ENCODE measurements around the gene COL28A1. TPM values are rescaled to one million over a fixed set of nuclear protein-coding genes. Genes with fewer than 3 reads are reported as not detected.
"Not testable (repeated sequence)": the region's sequence is repeated elsewhere in the genome, so short reads cannot be mapped to it uniquely, and the experiment has no call there.

COL28A1 gene
- polyA plus RNA-seq, 10 donors: 0.51 to 1.8 (median 0.90) TPM

GRCh38 chr7:7562736-7563135 lies 27.1 kb upstream of the COL28A1 start:
- no peak for DNase-seq

DNA sequence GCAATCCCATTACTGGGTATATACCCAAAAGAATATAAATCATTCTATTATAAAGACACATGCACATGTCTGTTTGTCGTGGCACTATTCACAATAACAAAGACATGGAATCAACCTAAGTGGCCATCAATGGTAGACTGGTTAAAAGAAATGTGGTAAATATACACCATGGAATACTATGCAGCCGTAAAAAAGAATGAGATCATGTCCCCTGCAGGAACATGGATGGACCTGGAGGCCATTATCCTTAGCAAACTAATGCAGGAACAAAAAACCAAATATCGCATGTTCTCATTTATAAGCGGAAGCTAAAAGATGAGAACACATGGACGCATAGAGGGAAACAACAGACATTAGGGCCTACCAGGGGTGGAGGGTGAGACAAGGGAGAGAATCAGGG lies 25.9 kb upstream of the COL28A1 start:
- not testable (repeated sequence) for DNase-seq

DNA sequence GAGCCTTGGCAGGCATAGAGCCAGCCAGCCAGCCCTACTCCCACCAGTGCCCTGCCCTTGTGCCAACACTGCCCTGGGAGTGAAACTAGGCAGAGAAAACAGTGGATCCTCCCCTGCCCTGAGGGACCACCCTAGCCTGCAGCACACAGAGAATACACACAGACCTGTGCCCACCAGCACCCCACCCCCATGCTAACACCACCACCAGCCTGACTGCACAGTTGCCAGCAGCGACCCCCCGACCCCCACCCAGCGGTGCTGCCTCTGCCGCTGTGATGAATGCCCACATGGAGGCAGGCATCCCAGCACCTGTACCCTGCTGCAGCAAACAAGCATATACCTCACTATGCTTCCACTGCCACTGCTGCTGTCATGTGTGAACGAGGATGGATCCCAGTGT lies 21.6 kb upstream of the COL28A1 start:
- no peak for DNase-seq

DNA sequence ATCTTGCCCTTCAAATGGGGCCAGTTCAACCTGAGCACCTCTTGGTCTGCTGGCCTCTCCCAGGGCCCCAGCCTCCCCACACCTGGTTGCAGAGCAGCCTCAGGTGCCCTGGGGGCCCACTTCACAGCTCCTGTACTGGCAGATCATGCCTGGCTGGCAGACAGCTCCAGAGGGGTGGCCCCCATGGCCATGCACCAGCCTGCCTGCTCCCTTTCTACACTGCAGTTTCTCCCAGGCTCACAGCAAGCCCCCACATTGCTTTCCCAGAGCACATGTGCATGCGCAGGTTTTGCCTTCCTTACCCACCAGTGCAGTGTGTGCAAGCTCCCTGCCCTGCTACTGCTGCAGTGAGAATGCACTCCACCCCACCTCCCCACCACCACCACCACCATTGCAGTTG lies 21.2 kb upstream of the COL28A1 start:
- DNase-seq: no peak

- DNase-seq: peak; percentile 35 to 56 (median 55)
Observed at GRCh38 chr7:7554649-7555575, 19.2 kb upstream of the COL28A1 start.

- peak in 1 of 3 donors; percentile 72 for DNase-seq
Observed at GRCh38 chr7:7554021-7554432, 18.4 kb upstream of the COL28A1 start.

DNA sequence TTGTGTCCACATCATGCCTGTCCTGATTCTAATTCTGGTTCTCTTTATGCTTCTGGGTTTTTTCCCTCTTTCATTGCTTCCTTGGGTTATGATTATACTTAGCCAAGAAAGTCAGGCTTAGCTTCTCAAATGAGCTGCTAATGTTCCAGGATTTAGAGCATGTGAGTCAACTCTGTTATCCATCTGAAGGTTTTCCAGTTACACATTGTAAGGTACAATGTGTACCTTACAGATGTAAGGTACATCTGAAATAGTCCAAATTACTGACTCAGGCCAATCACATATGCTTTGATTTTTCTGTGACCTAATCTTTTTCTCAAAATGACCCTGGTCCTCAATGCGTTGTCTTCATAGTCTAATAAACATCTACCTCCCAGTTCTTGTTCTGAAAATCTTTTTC lies 17.7 kb upstream of the COL28A1 start:
- no peak for DNase-seq

GRCh38 chr7:7552199-7552598 lies 16.5 kb upstream of the COL28A1 start:
- no peak for DNase-seq

DNA sequence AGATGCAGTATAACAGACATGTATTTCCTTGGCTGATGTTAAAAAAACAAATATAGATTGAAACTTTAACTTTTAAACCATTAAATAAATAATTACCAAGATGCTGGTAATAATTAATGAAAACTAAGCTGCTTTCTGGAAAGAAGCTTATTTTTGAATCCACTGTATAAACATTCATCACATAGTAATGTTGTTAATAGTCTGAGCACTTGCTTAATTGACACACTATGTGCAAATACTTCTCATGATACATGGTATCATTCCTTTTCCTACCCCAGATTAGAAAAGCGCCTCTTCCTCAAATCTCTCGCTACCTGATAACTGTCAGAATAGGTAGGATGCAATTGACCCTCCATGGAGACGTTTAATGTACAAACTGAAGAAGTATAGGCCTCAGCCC lies 15.0 kb upstream of the COL28A1 start:
- no peak for DNase-seq

DNA sequence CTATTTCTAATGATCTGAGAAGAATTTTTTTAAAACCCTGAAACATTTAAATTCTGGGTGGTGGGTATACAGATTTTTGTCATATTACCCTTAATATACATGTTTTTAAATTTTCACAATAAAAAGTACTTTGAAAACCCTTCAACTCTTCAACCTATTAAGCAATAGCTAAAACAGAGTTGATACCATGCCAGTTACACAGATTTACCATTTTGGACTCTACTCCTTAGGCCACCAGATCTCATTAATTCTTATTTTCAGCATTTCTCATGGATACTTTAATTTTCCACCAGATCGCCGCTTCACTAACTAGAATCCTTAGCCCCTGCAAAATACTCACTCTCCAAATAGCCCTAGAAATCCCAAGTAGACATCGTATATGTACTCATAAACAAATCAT lies 12.7 kb upstream of the COL28A1 start:
- DNase-seq: no peak

DNA sequence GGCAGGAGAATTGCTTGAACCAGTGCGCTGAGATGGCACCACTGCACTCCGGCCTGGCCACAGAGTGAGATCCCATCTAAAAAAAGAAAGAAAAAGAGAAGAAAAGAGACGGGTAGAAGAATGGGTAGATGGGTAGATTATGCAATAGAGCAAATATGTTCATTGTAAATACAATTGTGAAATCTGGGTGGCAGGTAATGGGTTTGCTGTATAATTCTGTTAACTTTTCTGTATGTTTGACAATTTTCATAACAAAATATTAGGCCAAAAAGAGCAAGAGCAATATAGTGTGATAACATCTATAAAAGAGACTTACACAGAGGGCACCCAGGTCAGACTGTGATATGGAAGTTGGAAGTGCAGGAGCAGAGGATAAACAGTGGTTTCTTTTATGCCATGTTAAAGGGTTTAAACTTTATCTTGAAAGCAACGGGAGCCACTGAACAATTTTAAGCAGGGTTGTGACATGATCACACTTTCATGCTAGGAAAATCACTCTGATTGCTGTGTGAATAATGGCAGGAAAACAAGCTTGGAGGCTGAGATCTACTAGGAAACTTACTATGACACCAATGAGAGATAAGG lies 6.7 kb upstream of the COL28A1 start:
- no peak for DNase-seq

DNA sequence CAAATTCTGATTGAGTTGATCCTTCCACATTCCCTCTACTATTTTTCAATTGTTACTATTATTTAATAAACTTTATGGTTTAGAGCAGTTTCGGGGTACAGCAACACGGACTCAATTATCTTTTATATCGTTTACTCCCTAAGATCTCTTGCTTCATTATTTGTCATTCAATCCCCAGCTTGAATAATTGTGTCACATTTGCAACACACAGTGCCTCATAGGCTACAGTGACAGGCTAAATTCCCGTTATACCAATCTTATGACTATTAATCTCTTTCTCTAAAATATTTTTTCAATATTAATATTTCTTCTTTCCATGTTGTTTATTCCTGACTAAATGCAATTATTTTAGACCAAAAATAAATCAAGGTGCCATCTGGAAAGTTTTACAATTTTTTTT lies 4.0 kb upstream of the COL28A1 start:
- DNase-seq: no peak

DNA sequence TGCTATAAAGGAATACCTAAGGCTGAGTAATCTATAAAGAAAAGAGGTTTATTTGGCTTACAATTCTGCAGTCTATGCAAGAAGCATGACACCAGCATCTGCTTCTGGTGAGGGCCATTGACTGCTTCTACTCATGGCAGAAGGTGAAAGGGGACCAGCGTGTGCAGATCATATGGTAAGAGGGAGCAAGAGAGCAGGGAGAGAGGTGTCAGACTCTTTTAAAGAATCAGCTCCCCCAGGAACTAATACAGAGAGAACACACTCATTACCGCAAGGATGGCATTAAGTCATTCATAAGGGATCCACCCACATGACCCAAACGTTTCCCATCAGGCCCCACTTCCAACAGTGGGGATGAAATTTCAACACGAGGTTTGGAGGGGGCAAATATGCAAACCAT lies 3.5 kb upstream of the COL28A1 start:
- DNase-seq: no peak

- DNase-seq: no peak
Observed at GRCh38 chr7:7537711-7538110, 2.0 kb upstream of the COL28A1 start.

DNA sequence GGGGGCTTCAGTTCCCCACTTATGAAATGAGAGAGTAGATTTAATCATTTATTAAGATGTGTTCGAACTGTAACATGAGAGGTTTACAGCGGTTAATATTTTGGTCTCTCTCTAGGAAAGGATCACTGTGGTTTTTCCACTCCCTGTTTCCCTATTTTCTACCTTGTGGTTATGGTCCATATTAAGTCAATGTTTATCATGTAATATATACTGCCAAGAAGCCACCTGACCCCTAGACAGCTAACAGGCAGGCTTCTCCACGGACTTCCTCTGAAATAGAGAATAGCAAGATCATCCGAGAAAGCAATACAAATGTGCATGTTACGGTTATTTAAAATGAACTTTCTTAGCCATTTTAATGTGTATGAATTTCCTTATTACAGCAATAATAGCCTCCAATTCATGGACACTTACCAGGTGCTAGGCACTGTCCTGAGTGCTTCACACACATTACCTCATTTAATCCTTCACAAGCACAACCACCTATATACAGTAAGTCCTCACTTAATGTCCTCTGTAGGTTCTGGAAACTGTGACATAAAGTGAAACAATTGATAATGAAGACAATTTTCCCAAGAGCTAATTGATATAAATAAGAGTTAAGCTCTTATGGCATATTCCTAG lies 835 bp upstream of the COL28A1 start:
- DNase-seq: no peak

- peak in 1 of 3 donors; percentile 26 for DNase-seq
Observed at GRCh38 chr7:7533831-7534430, 1.7 kb downstream of the COL28A1 start.

GRCh38 chr7:7529328-7529727 lies 6.3 kb downstream of the COL28A1 start:
- no peak for DNase-seq

DNA sequence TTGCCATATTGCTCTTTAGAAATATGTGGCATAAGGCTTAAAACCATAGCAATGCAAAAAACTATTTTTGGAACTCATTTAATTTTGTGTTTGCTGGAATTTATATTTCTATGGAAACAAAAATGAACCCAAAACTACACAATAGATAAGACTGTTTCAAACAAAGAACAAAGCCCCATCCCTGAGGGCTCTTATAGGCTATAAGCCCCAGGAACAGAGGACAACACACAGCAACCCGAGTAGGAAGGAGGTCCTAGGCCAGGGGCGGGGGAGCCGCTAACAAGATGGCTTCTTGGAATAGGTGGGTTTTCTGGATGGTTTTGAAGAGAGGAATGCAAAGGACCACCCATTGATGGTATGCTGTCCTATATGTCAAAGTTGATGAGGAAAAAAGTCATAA lies 8.6 kb downstream of the COL28A1 start:
- DNase-seq: no peak

DNA sequence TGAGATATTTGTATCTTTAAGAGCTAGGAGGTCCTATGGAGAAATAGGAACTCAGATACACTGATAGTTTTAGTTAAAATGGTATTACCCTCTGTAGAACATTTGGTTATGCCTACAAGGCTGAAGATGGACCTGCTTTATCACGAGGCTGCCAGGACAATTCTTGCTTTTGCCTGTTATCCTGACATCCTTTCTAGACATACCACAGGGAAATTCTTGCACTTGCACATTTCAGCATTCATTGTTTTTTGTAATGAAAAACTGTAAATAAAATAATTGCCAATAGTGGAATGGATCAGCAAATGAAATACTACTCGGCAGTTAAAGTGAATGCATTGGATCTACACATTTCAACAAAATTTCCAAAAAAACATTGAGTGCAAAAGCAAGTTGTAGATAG lies 9.7 kb downstream of the COL28A1 start:
- DNase-seq: no peak

DNA sequence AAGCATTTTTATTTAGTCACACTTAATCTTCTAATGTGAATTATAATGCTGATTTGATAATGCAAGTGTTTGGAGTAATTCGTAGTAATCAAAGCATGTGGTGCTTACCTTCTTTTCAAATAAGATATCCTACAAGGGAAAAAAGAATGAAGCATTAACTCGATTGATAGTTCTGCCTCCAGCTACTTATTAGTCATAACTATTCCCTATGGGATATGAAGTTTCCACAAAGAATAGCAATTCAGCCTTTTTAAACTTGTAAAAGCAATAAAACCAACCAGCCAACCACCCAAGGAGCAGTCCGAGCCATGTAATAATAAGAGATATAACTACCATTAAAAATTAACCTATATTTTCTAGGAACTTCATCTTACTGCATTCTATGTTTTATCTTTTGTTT lies 11.6 kb downstream of the COL28A1 start:
- no peak for DNase-seq

GRCh38 chr7:7522421-7522820 lies 13.3 kb downstream of the COL28A1 start:
- DNase-seq: no peak

DNA sequence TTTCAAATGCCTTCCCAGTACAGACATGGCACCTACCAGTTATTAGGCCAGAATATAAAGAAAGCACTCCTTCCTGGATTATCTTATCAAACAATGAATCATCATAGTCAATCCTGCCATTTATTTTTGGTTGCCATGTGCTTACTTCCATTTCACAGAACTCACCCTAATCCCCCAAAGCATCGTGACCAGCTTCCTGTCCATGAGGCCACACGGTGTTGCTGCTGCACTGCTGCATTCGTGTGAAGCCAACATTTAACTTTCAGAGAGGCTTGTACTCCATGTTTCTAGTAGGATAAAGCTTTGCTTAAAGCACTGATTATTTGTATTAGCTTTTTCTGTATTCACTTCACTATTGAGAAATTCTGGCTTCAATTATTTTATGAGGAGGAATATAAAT lies 14.4 kb downstream of the COL28A1 start:
- DNase-seq: no peak

DNA sequence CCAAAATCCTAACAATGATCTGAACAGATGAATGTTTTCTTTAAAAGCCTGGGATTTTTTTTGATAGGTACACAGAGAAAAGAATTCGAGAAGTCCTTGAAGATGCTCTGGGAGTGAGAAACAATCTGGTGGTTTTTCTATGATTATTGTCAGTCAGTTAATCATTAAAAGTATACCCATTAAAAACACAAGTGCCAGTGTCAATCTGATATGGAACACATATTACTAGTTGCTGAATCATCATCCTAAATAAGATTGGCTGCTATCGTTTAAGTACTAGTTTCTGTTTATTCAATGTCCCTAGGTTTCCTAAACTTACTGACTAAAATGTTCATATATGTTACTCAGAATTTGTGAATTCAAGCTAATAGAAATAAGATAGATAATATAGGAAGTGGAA lies 16.1 kb downstream of the COL28A1 start:
- no peak for DNase-seq
